DMS153 treated with DMSO at 0.1 percent for 48 hours (cell line): ENCODE data around the gene ADRB1.

Experiments used
- DNase-seq: peaks from one replicate; lab custom pipeline; 2025; ENCODE audit not compliant: unreplicated experiment; lab: John Stamatoyannopoulos, UW

The ADRB1 gene

GRCh38 chr10:114084215-114084614 is 40.5 kb downstream of the ADRB1 start:
- no peak for DNase-seq

GRCh38 chr10:114087255-114087654 is 43.6 kb downstream of the ADRB1 start:
- DNase-seq: no peak

- DNase-seq: no peak
Observed at GRCh38 chr10:114087655-114088054, 44.0 kb downstream of the ADRB1 start.

- no peak for DNase-seq
Observed at GRCh38 chr10:114094795-114095194, 51.1 kb downstream of the ADRB1 start.

- no peak for DNase-seq
Observed at GRCh38 chr10:114095559-114096337, 52.1 kb downstream of the ADRB1 start.
